ENCODE results near the gene NUP85. TPM values are rescaled to one million over a fixed set of nuclear protein-coding genes. Genes with fewer than 3 reads are reported as not detected.

Gene NUP85
- total and polyA plus RNA-seq, 2 of the 4 experiments (the other 2 are of a cell fraction), result 29.4 to 54.4 TPM

- Histone ChIP-seq H4K20me1 (ENCODE audit: insufficient read depth, low read length) (no peaks in the 10 kb centered on the region; the same call in none of the 2 replicates), H3K4ac (ENCODE audit: low read depth, low read length) (no peak overlapping the region), H3K9ac (ENCODE audit: low read depth, low read length) (peak overlapping the region; percentile 48), H3K23ac (ENCODE audit: low read depth, low read length) (peak overlapping the region; percentile 17), H2BK15ac (ENCODE audit: low read depth, low read length) (no peak overlapping the region), H3K36me3 (ENCODE audit: control insufficient read depth, insufficient read depth, low read length) (peaks cover 7% of the 10 kb centered on the region), H3K27ac (ENCODE audit: insufficient read depth, low read length) (peak overlapping the region; percentile 54; the same call in 1 of the 2 replicates), H3K79me1 (ENCODE audit: low read depth in 1 of 2, low read length in 2 of 2) (peaks cover 4 to 11% of the 10 kb centered on the region in 2 experiments; a peak in 3 of 4 replicates), H3K14ac (replicated peaks; ENCODE audit: low read depth, low read length) (0 out of 2 replicates have a peak overlapping the region, but pooled peaks have one; percentile 7), H4K91ac (ENCODE audit: insufficient read depth, low read depth, low read length) (peak overlapping the region; percentile 49; the same call in 1 of the 2 replicates), H3K18ac (ENCODE audit: low read depth, low read length) (no peak overlapping the region), H3K9me1 (ENCODE audit: insufficient read depth, low read length) (0 out of 2 replicates have a peak, but pooled peaks cover 8% of the 10 kb centered on the region), H2AK5ac (ENCODE audit: low read depth, low read length) (peak overlapping the region; percentile 9; the same call in 1 of the 2 replicates), H3K27me3 (ENCODE audit: control insufficient read depth, insufficient read depth, low read length) (no peaks in the 10 kb centered on the region), H2AK9ac (replicated peaks; ENCODE audit: low read depth, low read length, poor library complexity) (peak overlapping the region; percentile 93), H3K4me3 (ENCODE audit: insufficient read depth, low read depth, low read length) (peak overlapping the region; percentile 81), H3K56ac (ENCODE audit: extremely low read depth, insufficient read depth, low read length) (no peak overlapping the region), H3K9me3 (ENCODE audit: control insufficient read depth, insufficient read depth, low read length) (no peaks in the 10 kb centered on the region), H2BK120ac (ENCODE audit: low read depth, low read length) (no peak overlapping the region), H2BK5ac (ENCODE audit: low read depth, low read length, poor library complexity, severe bottlenecking) (no peak overlapping the region), H3K4me1 (ENCODE audit: control insufficient read depth, insufficient read depth, low read length) (peaks cover 14% of the 10 kb centered on the region), H4K5ac (ENCODE audit: low read depth, low read length) (peak overlapping the region; percentile 48; the same call in 1 of the 2 replicates), H3K4me2 (ENCODE audit: low read depth, low read length) (peak overlapping the region; percentile 98), H2BK20ac (ENCODE audit: low read depth, low read length) (no peak overlapping the region), H4K8ac (ENCODE audit: low read depth in 2 of 2, low read length in 2 of 2) (peak overlapping the region; percentile 76 to 87; a peak in 3 of 4 replicates), H2AFZ (replicated peaks; ENCODE audit: low read length, poor library complexity) (peak overlapping the region; percentile 97)
- ATAC-seq (ENCODE audit: low read depth), result peak; percentile 90
- CTCF ChIA-PET, result interaction anchor here (0.6 to 3.2 kb wide), 14 partner anchors 10 to 139 kb away, joined by 3 to 18 read pairs (median 4); partner anchors contain the start of genes GGA3, MRPS7 and SLC25A19
- in situ Hi-C loops (cut with MboI; ENCODE audit: low sequenced_read_pairs), result no loop called here
- BruUV-seq (replicated peaks), result no TSS peak
- dilution Hi-C loops (cut with HindIII; ENCODE audit: low sequenced_read_pairs, unreplicated experiment), result no loop called here
- POLR2A ChIA-PET (ENCODE audit: unreplicated experiment), result interaction anchor here (1.0 kb wide), 1 partner anchor 9 kb away, joined by 4 read pairs; the partner anchor contains the start of genes GGA3 and MRPS7
- TF ChIP-seq SMC3 (IDR thresholded peaks at IDR 0.05; ENCODE audit: low read depth, low read length), result peak; percentile 37
- TF ChIP-seq CEBPB (IDR thresholded peaks at IDR 0.05; ENCODE audit: low read depth, low read length), result no peak
- TF ChIP-seq MAZ (IDR thresholded peaks at IDR 0.05; ENCODE audit: borderline replicate concordance, low read depth, low read length), result peak; percentile 60; the same call in 1 of the 2 replicates
- peak; percentile 68 for TF ChIP-seq MXI1 (IDR thresholded peaks at IDR 0.05; ENCODE audit: borderline replicate concordance, low read depth, low read length)
- TF ChIP-seq RAD21 (IDR thresholded peaks at IDR 0.05; ENCODE audit: low read length), result peak; percentile 28; the same call in 1 of the 2 replicates
- no peak for TF ChIP-seq USF2 (IDR thresholded peaks at IDR 0.05; ENCODE audit: low read depth, low read length)
- TF ChIP-seq CTCF (conservative IDR thresholded peaks at IDR 0.05; ENCODE audit: low read depth, low read length), result peak; percentile 90
- WGBS, 2 experiments (ENCODE audit: extremely low coverage in 2 of 2, insufficient read length in 1 of 2), result 0% methylated on average over 5 of the region's 74 CpGs; no CpG with 5 or more reads in 1 of the 2 experiments
- intact Hi-C loops (cut with micrococcal nuclease), result loop anchor here (2.0 to 10.0 kb wide), 2 partner anchors 133 to 243 kb away; partner anchors contain the start of genes CASKIN2, GRB2 and TSEN54
- no peak for DNase-seq
These were observed 65.9 kb downstream of the NUP85 start for GRCh38 chr17:75271233-75271954.
